H1 (cell line): ENCODE data around the gene TCEAL7. TPM values are rescaled to one million over a fixed set of nuclear protein-coding genes. Genes with fewer than 3 reads are reported as not detected.
A peak's percentile ranks its signal among the peaks of the same experiment; 100 is the strongest.

ENCODE experiments used
- CTCF ChIA-PET: fragments of 300-600 bp; sonication (Branson Sonifier 250); formaldehyde crosslinking; loops from one replicate; lab custom pipeline; 2021; ENCODE audit not compliant: partially characterized antibody; lab: Charles Lee
- POLR2A ChIA-PET: fragments of 300-600 bp; sonication (Branson Sonifier 250); formaldehyde crosslinking; loops from one replicate; lab custom pipeline; 2021; ENCODE audit warnings: inconsistent platforms; ENCODE audit not compliant: partially characterized antibody; lab: Charles Lee
- DNase-seq, 2 experiments: peaks; one replicate each; pipeline versions ENCODE4 v3.0.0 to v3.0.0-alpha.2; 2010 to 2022; ENCODE audit warnings: low spot score in 2 of 2, low read depth in 1 of 2, mixed read lengths in 1 of 2
- FAIRE-seq: peaks from 2 replicates; lab custom pipeline; 2011; peaks lifted over from hg19 to GRCh38; lab: Jason Lieb, UNC
- H2AFZ ChIP-seq: 2 replicates; pipeline ENCODE4 v1.8.1; 2012; ENCODE audit warnings: low read length, inconsistent platforms
- H2AK5ac ChIP-seq: 2 replicates; pipeline ENCODE4 v1.6.1; 2013; ENCODE audit warnings: low read depth, low read length
- H2BK120ac ChIP-seq: replicated peaks from 2 replicates; pipeline ENCODE3; 2013; ENCODE audit warnings: low read depth, low read length, inconsistent platforms
- H2BK12ac ChIP-seq: 2 replicates; pipeline ENCODE4 v1.6.1; 2013; ENCODE audit warnings: low read depth, low read length
- H2BK15ac ChIP-seq: 2 replicates; pipeline ENCODE4 v1.6.1; 2013; ENCODE audit warnings: low read length
- H2BK20ac ChIP-seq: 2 replicates; pipeline ENCODE4 v1.6.1; 2013; ENCODE audit warnings: low read length
- H2BK5ac ChIP-seq: 2 replicates; pipeline ENCODE4 v1.6.1; 2013; ENCODE audit warnings: low read depth, low read length
- H3K14ac ChIP-seq: 2 replicates; pipeline ENCODE4 v1.6.1; 2013; ENCODE audit warnings: inconsistent platforms; ENCODE audit not compliant: insufficient read length
- H3K18ac ChIP-seq: 2 replicates; pipeline ENCODE4 v1.6.1; 2013; ENCODE audit warnings: low read length; ENCODE audit errors: extremely low read depth
- H3K23ac ChIP-seq: 2 replicates; pipeline ENCODE4 v1.6.1; 2013; ENCODE audit warnings: inconsistent platforms; ENCODE audit not compliant: insufficient read length
- H3K23me2 ChIP-seq: 2 replicates; pipeline ENCODE4 v1.6.1; 2013; ENCODE audit warnings: low read depth, low read length
- H3K27ac ChIP-seq: 2 replicates; pipeline ENCODE4 v1.6.1; 2011; ENCODE audit warnings: low read depth, low read length, inconsistent platforms
- H3K27me3 ChIP-seq, 4 experiments: replicated peaks in 1 of 4; 1 replicate in 1 of 4; 2 replicates in 3 of 4; pipeline versions ENCODE4 v1.6.1 to v1.8.1; 2011 to 2013; ENCODE audit warnings: low read length in 3 of 4, mild to moderate bottlenecking in 3 of 4, inconsistent platforms in 2 of 4, mixed read lengths in 2 of 4, moderate library complexity in 1 of 4; ENCODE audit not compliant: control insufficient read depth in 3 of 4, insufficient read depth in 3 of 4; ENCODE audit errors: extremely low read depth in 1 of 4
- H3K36me3 ChIP-seq, 4 experiments: 2 replicates each; pipeline versions ENCODE4 v1.6.1 to v1.8.1; 2011 to 2013; ENCODE audit warnings: mild to moderate bottlenecking in 4 of 4, low read length in 3 of 4, moderate library complexity in 2 of 4, control low read depth in 1 of 4, inconsistent platforms in 1 of 4; ENCODE audit not compliant: insufficient read depth in 4 of 4, control insufficient read depth in 2 of 4
- H3K4ac ChIP-seq: replicated peaks from 2 replicates; pipeline ENCODE3; 2013; ENCODE audit warnings: low read length, low read depth, mixed read lengths, inconsistent platforms; ENCODE audit not compliant: insufficient read length
- H3K4me1 ChIP-seq, 4 experiments: replicated peaks in 1 of 4; 1 replicate in 1 of 4; 2 replicates in 3 of 4; pipeline versions ENCODE4 v1.6.1 to v1.8.1; 2011 to 2013; ENCODE audit warnings: low read length in 3 of 4, inconsistent platforms in 2 of 4, mixed read lengths in 1 of 4; ENCODE audit not compliant: insufficient read depth in 4 of 4, control insufficient read depth in 3 of 4
- H3K4me2 ChIP-seq, 2 experiments: 2 replicates each; pipeline versions ENCODE4 v1.6.1 to v1.8.1; 2011 to 2013; ENCODE audit warnings: low read depth in 2 of 2, low read length in 2 of 2, control low read depth in 1 of 2, inconsistent platforms in 1 of 2, mild to moderate bottlenecking in 1 of 2; ENCODE audit not compliant: insufficient read depth in 1 of 2
- H3K4me3 ChIP-seq, 4 experiments: fragments of 200-600, 300-600 bp in 1 of 4; sonication (generic), shearing (Covaris generic), sonication (Bioruptor Twin) in 1 of 4; 2 replicates each; pipeline versions ENCODE4 v1.5.1 to v1.8.1; 2011 to 2016; ENCODE audit warnings: low read length in 4 of 4, low read depth in 3 of 4, control low read depth in 2 of 4, inconsistent platforms in 2 of 4, mild to moderate bottlenecking in 2 of 4, mixed read lengths in 1 of 4, moderate library complexity in 1 of 4; ENCODE audit not compliant: insufficient read depth in 2 of 4; ENCODE audit errors: extremely low read depth in 1 of 4
- H3K56ac ChIP-seq: replicated peaks from 2 replicates; pipeline ENCODE3; 2013; ENCODE audit warnings: low read depth, mild to moderate bottlenecking, mixed read lengths, low read length, inconsistent platforms; ENCODE audit not compliant: insufficient read length
- H3K79me1 ChIP-seq: 2 replicates; pipeline ENCODE4 v1.6.1; 2013; ENCODE audit warnings: low read depth, low read length, control low read depth
- H3K79me2 ChIP-seq, 2 experiments: 2 replicates each; pipeline versions ENCODE4 v1.6.1 to v1.8.1; 2012 to 2013; ENCODE audit warnings: low read length in 2 of 2, mild to moderate bottlenecking in 2 of 2, inconsistent platforms in 1 of 2; ENCODE audit not compliant: insufficient read depth in 2 of 2, control insufficient read depth in 1 of 2
- H3K9ac ChIP-seq, 4 experiments: replicated peaks in 1 of 4; 1 replicate in 1 of 4; 2 replicates in 3 of 4; pipeline versions ENCODE4 v1.6.1 to v1.8.1; 2011 to 2013; ENCODE audit warnings: low read depth in 3 of 4, low read length in 3 of 4, control low read depth in 2 of 4, mild to moderate bottlenecking in 2 of 4, moderate library complexity in 2 of 4, inconsistent platforms in 1 of 4; ENCODE audit errors: extremely low read depth in 1 of 4
- H3K9me3 ChIP-seq, 2 experiments: 2 replicates each; pipeline versions ENCODE4 v1.6.1 to v1.8.1; 2012 to 2013; ENCODE audit warnings: mild to moderate bottlenecking in 2 of 2, moderate library complexity in 2 of 2, control low read depth in 1 of 2, inconsistent platforms in 1 of 2, low read depth in 1 of 2, low read length in 1 of 2, mixed read lengths in 1 of 2; ENCODE audit not compliant: insufficient read depth in 2 of 2
- H4K20me1 ChIP-seq, 2 experiments: replicated peaks in 1 of 2; 2 replicates each; pipeline versions ENCODE3 to v1.8.1; 2011 to 2013; ENCODE audit warnings: inconsistent platforms in 2 of 2, low read length in 2 of 2, mild to moderate bottlenecking in 1 of 2; ENCODE audit not compliant: insufficient read depth in 2 of 2, control insufficient read depth in 1 of 2
- H4K5ac ChIP-seq: 2 replicates; pipeline ENCODE4 v1.6.1; 2013; ENCODE audit warnings: low read length, low read depth, mixed read lengths, inconsistent platforms; ENCODE audit not compliant: insufficient read length
- H4K8ac ChIP-seq: 2 replicates; pipeline ENCODE4 v1.8.0; 2013; ENCODE audit warnings: mild to moderate bottlenecking, moderate library complexity, low read length, inconsistent platforms; ENCODE audit not compliant: insufficient read depth; ENCODE audit errors: extremely low read depth
- H4K91ac ChIP-seq: replicated peaks from 2 replicates; pipeline ENCODE3; 2013; ENCODE audit warnings: low read length, mixed read lengths, inconsistent platforms; ENCODE audit not compliant: insufficient read length
- ASH2L ChIP-seq: fragments of 200-600, 300-600 bp; sonication (generic); IDR thresholded peaks from one replicate; pipeline ENCODE4 v1.7.1; 2017; ENCODE audit warnings: low read length
- ATF2 ChIP-seq: IDR thresholded peaks from 2 replicates; pipeline ENCODE4 v1.6.1; 2012; ENCODE audit warnings: low read length, inconsistent platforms
- BRCA1 ChIP-seq: IDR thresholded peaks from 2 replicates; pipeline ENCODE4 v1.6.1; 2012; ENCODE audit warnings: low read depth, low read length, improper control_type of control experiment
- CEBPB ChIP-seq: IDR thresholded peaks from 2 replicates; pipeline ENCODE4 v1.6.1; 2012; ENCODE audit warnings: low read depth, low read length
- CHD2 ChIP-seq: IDR thresholded peaks from 2 replicates; pipeline ENCODE4 v1.6.1; 2012; ENCODE audit warnings: low read length, improper control_type of control experiment
- RBBP5 ChIP-seq: IDR thresholded peaks from 2 replicates; pipeline ENCODE4 v1.7.1; 2012; ENCODE audit warnings: low read depth, mild to moderate bottlenecking, inconsistent platforms, low read length, moderate library complexity, borderline replicate concordance
- SP1 ChIP-seq: IDR thresholded peaks from 2 replicates; pipeline ENCODE4 v1.6.1; 2011; ENCODE audit warnings: low read depth, low read length
- TEAD4 ChIP-seq: IDR thresholded peaks from 2 replicates; pipeline ENCODE4 v1.6.1; 2012; ENCODE audit warnings: low read depth, low read length, inconsistent platforms, mixed read lengths
- WGBS, 2 experiments: shearing (Covaris generic) in 1 of 2; methylation state at CpG; one replicate each; pipeline versions ENCODE4 v1.1.6 to v1.1.7; 2013 to 2015; ENCODE audit warnings: low lambda C conversion rate in 2 of 2, mixed read lengths in 2 of 2, inconsistent platforms in 1 of 2, low coverage in 1 of 2, missing lambda C conversion rate in 1 of 2; ENCODE audit not compliant: insufficient replicate concordance in 2 of 2, insufficient coverage in 1 of 2, insufficient read length in 1 of 2; ENCODE audit errors: extremely low coverage in 1 of 2, missing lambda C conversion rate in 1 of 2; 5-methylcytosine and 5-hydroxymethylcytosine counted together
- polyA plus RNA-seq, 7 experiments: library from polyadenylated mRNA; depleted of rRNA in 3 of 7; stranded (reverse) in 5 of 7; unstranded in 2 of 7; fragments of >200 nt in 5 of 7; fragments of 200-250 nt in 2 of 7; gene quantifications; 1 replicate in 5 of 7; 2 replicates in 1 of 7; 4 replicates in 1 of 7; pipeline versions ENCODE4 v1.2.1 to v1.2.3, GENCODE V29; 2011 to 2013; ENCODE audit warnings: missing spikeins in 2 of 7, mixed read lengths in 2 of 7
- total RNA-seq: library from RNA; stranded (reverse); fragmentation: NEBNext Ultra II Directional; extraction: Animal tissue kit (Norgen Biotek cat#: 25700); gene quantifications from 2 replicates; pipeline ENCODE4 v1.2.1, GENCODE V29; 2021
- TF ChIP-seq, protein P1 (sequence below), 3 experiments: IDR thresholded peaks; 1 replicate in 2 of 3; 2 replicates in 1 of 3; pipeline versions ENCODE4 v1.5.1 to v1.6.1; 2011; ENCODE audit warnings: low read length in 3 of 3, mild to moderate bottlenecking in 3 of 3, inconsistent platforms in 2 of 3, low read depth in 1 of 3, moderate library complexity in 1 of 3; ENCODE audit not compliant: insufficient read depth in 1 of 3; ENCODE audit errors: control extremely low read depth in 1 of 3

Gene TCEAL7
- total and polyA plus RNA-seq, 2 of the 8 experiments (the other 6 are each of a cell fraction or from before 2014, with no cell fraction given): 7.9 to 11.6 TPM

- Histone ChIP-seq H3K79me1 (no peaks in the 10 kb centered on the region), H3K23me2 (no peaks in the 10 kb centered on the region), H2BK15ac (no peak overlapping the region), H3K79me2 (0 out of 4 replicates have a peak, but pooled peaks cover 0 to 1% of the 10 kb centered on the region in 2 experiments), H3K56ac (no peak overlapping the region), H3K18ac (no peak overlapping the region), H3K4ac (no peak overlapping the region), H4K5ac (no peak overlapping the region), H3K27ac (no peak overlapping the region), H3K4me3 (no peak overlapping the region), H3K4me2 (no peak overlapping the region), H3K36me3 (peaks cover 0 to 9% (median 0%) of the 10 kb centered on the region in 4 experiments; a peak in 1 of 8 replicates), H2BK20ac (no peak overlapping the region), H4K20me1 (no peaks in the 10 kb centered on the region), H4K8ac (no peak overlapping the region), H3K14ac (no peak overlapping the region), H2AK5ac (no peak overlapping the region), H2BK5ac (no peak overlapping the region), H3K9me3 (no peaks in the 10 kb centered on the region), H3K27me3 (no peaks in the 10 kb centered on the region), H2AFZ (no peak overlapping the region), H2BK120ac (no peak overlapping the region), H3K9ac (no peak overlapping the region), H3K23ac (no peak overlapping the region), H4K91ac (no peak overlapping the region), H2BK12ac (no peak overlapping the region), H3K4me1 (peaks cover 0 to under 1% (median 0%) of the 10 kb centered on the region in 4 experiments; a peak in 1 of 7 replicates)
- DNase-seq: no peak
- WGBS, 2 experiments: 54% methylated on average over 1 of the region's 1 CpG; no CpG with 5 or more reads in 1 of the 2 experiments
- ChIA-PET POLR2A (interaction anchor here (0.7 to 0.9 kb wide), 2 partner anchors 8 to 15 kb away, joined by 3 to 4 read pairs; no protein-coding TSS in a partner anchor), CTCF (no interaction called here)
- peak; percentile 72 for FAIRE-seq
- TF ChIP-seq CEBPB (no peak), CHD2 (no peak), ATF2 (no peak), SP1 (peak; percentile 89), BRCA1 (no peak), ASH2L (no peak), RBBP5 (no peak), TEAD4 (peak; percentile 83)
- TF ChIP-seq, protein P1, sequence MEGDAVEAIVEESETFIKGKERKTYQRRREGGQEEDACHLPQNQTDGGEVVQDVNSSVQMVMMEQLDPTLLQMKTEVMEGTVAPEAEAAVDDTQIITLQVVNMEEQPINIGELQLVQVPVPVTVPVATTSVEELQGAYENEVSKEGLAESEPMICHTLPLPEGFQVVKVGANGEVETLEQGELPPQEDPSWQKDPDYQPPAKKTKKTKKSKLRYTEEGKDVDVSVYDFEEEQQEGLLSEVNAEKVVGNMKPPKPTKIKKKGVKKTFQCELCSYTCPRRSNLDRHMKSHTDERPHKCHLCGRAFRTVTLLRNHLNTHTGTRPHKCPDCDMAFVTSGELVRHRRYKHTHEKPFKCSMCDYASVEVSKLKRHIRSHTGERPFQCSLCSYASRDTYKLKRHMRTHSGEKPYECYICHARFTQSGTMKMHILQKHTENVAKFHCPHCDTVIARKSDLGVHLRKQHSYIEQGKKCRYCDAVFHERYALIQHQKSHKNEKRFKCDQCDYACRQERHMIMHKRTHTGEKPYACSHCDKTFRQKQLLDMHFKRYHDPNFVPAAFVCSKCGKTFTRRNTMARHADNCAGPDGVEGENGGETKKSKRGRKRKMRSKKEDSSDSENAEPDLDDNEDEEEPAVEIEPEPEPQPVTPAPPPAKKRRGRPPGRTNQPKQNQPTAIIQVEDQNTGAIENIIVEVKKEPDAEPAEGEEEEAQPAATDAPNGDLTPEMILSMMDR (IDR thresholded peaks at IDR 0.05; ENCODE audit: control extremely low read depth in 1 of 3, insufficient read depth in 1 of 3, low read depth in 1 of 3, low read length in 3 of 3): no peak
Observed at GRCh38 chrX:103362474-103362873, 32.4 kb downstream of the TCEAL7 start.
